Smooth muscle cell of bladder (primary cell): Measurements from ENCODE around the gene OR52E5. TPM values are rescaled to one million over a fixed set of nuclear protein-coding genes. Genes with fewer than 3 reads are reported as not detected.

Experiments used
- total RNA-seq: library from RNA; depleted of rRNA; stranded (reverse); fragments of >200 nt; gene quantifications from 2 replicates; pipeline ENCODE4 v1.2.3, GENCODE V29; 2014

OR52E5 gene
- total RNA-seq = not detected in 2 replicates

DNA sequence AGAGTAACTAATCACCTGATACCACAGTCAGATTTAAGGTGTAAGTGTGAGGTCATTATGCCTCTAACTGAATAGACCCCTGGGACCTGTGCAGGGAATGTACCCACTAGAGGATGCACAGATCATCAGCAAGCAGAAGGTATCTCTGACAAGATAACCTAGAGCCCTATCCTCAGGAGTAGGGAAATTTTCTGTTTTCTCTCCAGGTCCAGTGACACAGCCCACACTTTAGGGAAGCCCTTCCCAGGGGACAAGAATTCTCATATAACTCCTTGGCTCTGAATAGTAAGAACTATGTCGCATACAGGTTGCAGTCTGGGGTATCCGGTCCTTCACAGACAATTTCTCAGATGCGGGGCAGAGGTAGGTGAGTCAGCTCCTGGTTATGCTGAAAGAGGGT, at the start of gene OR52E5:
OR52E5 (plus strand) TSS at position 301 of the 400 bp plus-strand sequence. CDS start 7,569 bp downstream, outside the sequence.

GRCh38 chr11:5857590-5857989, 35.4 kb upstream of the OR52E5 start, which contains the start of gene OR52E8:
OR52E8 (minus strand) TSS chr11:5857690; CDS start chr11:5857690, 0 bp downstream.

GRCh38 chr11:5880329-5880728, 12.7 kb upstream of the OR52E5 start, which contains the start of gene OR52E4:
OR52E4 (plus strand) TSS chr11:5880629; CDS start chr11:5884293, 3,664 bp downstream.

GRCh38 chr11:5941951-5942350, 48.9 kb downstream of the OR52E5 start, which contains the start of gene OR56A3:
OR56A3 (plus strand) TSS chr11:5942251; CDS start chr11:5947347, 5,096 bp downstream.

Other genes starting within 250 kb of the OR52E5 start
- gene TRIM5, start 208.1 kb upstream of the OR52E5 start, total RNA-seq = 38.5 and 43.5 TPM in 2 replicates
- gene TRIM22, start 203.4 kb upstream of the OR52E5 start, total RNA-seq = 82.2 and 84.5 TPM in 2 replicates
- gene OR56B1, start 156.8 kb upstream of the OR52E5 start, total RNA-seq = not detected in 2 replicates
- gene OR52N4, start 139.0 kb upstream of the OR52E5 start, total RNA-seq = not detected in 2 replicates
- gene OR52N5, start 109.9 kb upstream of the OR52E5 start, total RNA-seq = not detected in 2 replicates
- not detected in 2 replicates for gene OR52N1, start 101.9 kb upstream of the OR52E5 start, total RNA-seq
- not detected in 2 replicates for gene OR52N2, start 84.3 kb upstream of the OR52E5 start, total RNA-seq
- gene OR52E6, start 51.3 kb upstream of the OR52E5 start, total RNA-seq = not detected in 2 replicates
- not detected in 2 replicates for gene OR52E8, start 35.5 kb upstream of the OR52E5 start, total RNA-seq
- not detected in 2 replicates for gene OR52E4, start 12.6 kb upstream of the OR52E5 start, total RNA-seq
- not detected in 2 replicates for gene OR56A3, start 49.0 kb downstream of the OR52E5 start, total RNA-seq
- not detected in 2 replicates for gene OR56A5, start 75.3 kb downstream of the OR52E5 start, total RNA-seq
- not detected in 2 replicates for gene OR52L1, start 93.8 kb downstream of the OR52E5 start, total RNA-seq
- not detected in 2 replicates for gene OR56A4, start 113.7 kb downstream of the OR52E5 start, total RNA-seq
- gene OR56A1, start 137.6 kb downstream of the OR52E5 start, total RNA-seq = not detected in 2 replicates
- not detected in 2 replicates for gene OR56B4, start 214.5 kb downstream of the OR52E5 start, total RNA-seq